Epithelial cell of prostate (primary cell): Measurements from ENCODE around the gene GFY.
A peak's percentile ranks its signal among the peaks of the same experiment; 100 is the strongest.
"Not testable (repeated sequence)": the region's sequence is repeated elsewhere in the genome, so short reads cannot be mapped to it uniquely, and the experiment has no call there.

Experiments used
- DNase-seq: peaks from one replicate; pipeline ENCODE4 v3.0.0-alpha.2; 2011; ENCODE audit warnings: low read depth, low spot score
- H3K27ac ChIP-seq: fragments of 450-650 bp; 2 replicates; pipeline ENCODE4 v1.5.1; 2017; ENCODE audit warnings: mild to moderate bottlenecking

Gene GFY

GRCh38 chr19:49442354-49442753 is 17.2 kb downstream of the GFY start:
- no peak overlapping the region for H3K27ac ChIP-seq
- DNase-seq, result no peak

DNA sequence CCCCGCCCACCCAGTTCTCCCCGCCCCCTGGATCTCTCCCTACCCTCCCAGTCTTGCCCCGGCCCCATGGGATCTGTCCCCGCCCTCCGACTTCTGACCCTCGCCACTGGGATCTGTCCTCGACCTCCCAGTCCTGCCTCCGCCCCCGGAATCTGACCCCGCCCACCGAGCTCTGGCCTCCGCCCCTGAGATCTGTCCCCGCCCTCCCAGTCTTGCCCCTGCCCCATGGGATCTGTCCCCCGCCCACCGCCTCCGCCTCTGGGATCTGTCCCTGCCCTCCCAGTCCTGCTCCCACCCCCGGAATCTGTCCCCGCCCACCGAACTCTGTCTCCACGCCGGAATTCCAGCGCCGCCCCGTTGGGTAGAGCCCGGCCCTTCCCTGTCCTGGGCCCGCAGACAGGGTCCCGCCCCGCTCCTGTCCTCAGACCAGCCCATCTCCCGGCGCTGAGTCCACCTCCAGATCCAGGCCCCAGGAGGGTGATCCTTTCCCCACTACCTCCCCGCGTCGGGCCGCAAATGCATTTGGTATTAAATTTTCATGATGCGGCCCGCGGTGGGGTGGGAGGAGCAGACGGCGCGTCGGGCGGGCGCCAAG is 17.7 kb downstream of the GFY start:
- DNase-seq, result peak; percentile 20
- peak overlapping the region; percentile 20 for H3K27ac ChIP-seq

GRCh38 chr19:49443366-49444099 is 18.3 kb downstream of the GFY start:
- peak overlapping the region; percentile 20 for H3K27ac ChIP-seq
- peak; percentile 49 for DNase-seq

- H3K27ac ChIP-seq, DNase-seq: not testable (repeated sequence)
Observed at GRCh38 chr19:49444100-49444700, 19.0 kb downstream of the GFY start.

GRCh38 chr19:49445997-49446396 is 20.8 kb downstream of the GFY start:
- no peak overlapping the region for H3K27ac ChIP-seq

DNA sequence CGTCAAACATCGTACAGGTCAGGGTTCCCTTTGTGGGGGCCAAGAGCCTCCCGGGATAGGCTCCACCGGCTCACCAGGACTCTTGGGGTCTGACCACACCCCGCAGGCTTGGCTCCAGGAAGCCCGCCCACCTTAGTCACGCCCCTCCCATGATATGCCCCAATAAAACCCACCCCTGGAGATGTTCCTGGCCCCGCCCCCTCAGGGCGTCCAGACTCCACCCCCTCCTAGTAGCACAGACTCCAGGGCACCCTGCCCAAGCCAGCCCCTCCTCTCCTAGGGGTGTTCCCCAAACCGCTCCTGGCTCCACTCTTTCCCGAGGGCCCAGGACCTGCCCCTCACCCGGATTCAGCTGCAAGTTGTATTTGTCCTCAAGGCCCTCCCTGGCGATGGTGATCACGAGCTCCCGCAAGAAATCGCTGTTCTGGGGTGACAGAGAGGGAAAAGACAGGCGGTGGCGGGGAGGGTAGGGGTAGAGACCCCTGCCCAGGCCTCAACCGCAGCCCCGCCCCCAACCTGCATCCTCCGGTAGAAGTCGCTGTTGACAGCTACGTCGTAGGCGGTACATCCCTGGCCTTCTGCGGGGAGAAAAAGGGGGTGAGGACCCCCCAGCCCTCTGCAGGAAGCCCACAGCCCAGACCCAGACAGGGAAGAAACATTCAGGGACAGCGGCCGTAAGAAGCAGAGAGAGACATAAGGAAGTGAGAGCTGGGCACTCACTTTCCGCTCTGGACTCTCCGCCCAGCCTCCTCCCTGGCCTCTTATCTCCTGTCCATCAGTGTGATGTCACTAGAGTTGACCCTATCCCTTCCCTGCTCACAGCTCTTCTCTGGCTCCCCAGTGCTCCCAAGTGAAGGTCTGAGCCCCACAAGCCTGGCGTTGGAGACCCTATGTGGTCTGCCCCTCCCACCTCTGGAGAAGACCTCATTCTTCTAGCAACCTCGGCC is 22.6 kb downstream of the GFY start:
- no peak overlapping the region for H3K27ac ChIP-seq
- DNase-seq, result no peak

More at GRCh38 chr19:49445997-49446396, 20.8 kb downstream of the GFY start:
- DNase-seq, result no peak

GRCh38 chr19:49448432-49448786 is 23.2 kb downstream of the GFY start:
- H3K27ac ChIP-seq, result no peak overlapping the region
- DNase-seq, result no peak

DNA sequence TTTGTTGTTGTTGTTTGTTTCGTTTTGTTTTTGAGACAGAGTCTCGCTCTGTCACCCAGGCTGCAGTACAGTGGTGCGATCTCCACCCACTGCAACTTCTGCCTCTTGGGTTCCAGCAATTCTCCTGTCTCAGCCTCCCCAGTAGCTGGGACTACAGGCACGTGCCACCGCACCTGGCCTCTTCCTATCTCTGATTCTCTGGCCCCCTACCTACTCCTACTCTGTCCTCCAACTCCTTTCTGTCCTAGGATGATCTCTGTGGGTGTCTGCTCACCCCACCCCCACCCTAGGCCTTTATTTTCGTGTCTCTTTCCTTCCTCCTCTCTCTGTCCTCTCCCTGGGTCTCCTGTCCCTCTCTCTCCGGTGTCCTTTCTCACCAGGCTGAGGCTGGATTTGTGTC is 25.2 kb downstream of the GFY start:
- H3K27ac ChIP-seq, result no peak overlapping the region

DNA sequence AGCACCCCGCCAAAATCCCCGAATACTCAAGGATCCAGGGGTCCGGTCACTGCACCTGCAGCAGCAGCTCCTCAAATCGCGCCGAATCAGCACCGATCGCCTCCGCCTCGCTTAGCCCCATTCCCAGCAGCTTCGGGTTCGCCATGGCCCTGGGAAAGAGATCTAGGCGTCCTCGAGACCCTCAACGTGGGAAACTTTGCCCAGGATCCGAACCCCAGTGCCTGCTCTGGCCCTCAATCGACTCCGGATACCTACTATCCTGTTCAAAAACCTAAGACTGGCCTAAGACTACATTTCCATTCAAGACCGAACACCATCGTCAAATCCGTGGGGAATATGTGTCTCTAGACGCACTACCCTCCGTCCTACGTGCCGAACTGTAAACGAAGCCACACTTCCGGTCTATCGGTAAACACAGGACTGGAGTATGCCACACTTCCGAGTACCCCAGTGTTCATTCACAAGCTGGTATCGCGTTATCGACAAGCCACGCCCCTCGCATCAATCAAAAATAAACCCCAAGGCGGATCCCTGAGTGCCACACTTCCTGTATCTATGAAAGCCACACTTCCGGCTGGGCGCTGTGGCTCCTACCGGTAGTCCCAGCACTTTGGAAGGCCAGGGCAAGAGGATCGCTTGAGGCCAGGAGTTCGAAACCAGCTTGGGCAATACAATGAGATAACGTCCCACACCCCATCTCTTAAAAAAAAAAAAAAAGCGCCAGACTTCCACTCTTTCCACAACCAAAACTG is 26.4 kb downstream of the GFY start, which contains the start of gene PIH1D1:
TSS of gene PIH1D1 (minus strand) at position 385 of the 752 bp plus-strand sequence. CDS start at position 145, 240 bp downstream.
- peak; percentile 98 for DNase-seq

More for the DNA sequence above, 25.2 kb downstream of the GFY start:
- no peak for DNase-seq

GRCh38 chr19:49453013-49453756 is 28.0 kb downstream of the GFY start, which contains the start of gene ALDH16A1:
Gene ALDH16A1, plus strand, starts transcription at chr19:49453225. Its CDS starts 107 bp downstream, at chr19:49453332.
- H3K27ac ChIP-seq, result peak within 1 kb of the TSS; percentile 83
- peak; percentile 85 for DNase-seq

More for the DNA sequence above, 26.4 kb downstream of the GFY start, which contains the start of gene PIH1D1:
- peak within 1 kb of the TSS; percentile 83 for H3K27ac ChIP-seq

- no peak for DNase-seq
- peak overlapping the region; percentile 83 for H3K27ac ChIP-seq
Observed at GRCh38 chr19:49453757-49454240, 28.6 kb downstream of the GFY start.

- H3K27ac ChIP-seq, result no peak overlapping the region
- no peak for DNase-seq
Observed at GRCh38 chr19:49455773-49456172, 30.6 kb downstream of the GFY start.

DNA sequence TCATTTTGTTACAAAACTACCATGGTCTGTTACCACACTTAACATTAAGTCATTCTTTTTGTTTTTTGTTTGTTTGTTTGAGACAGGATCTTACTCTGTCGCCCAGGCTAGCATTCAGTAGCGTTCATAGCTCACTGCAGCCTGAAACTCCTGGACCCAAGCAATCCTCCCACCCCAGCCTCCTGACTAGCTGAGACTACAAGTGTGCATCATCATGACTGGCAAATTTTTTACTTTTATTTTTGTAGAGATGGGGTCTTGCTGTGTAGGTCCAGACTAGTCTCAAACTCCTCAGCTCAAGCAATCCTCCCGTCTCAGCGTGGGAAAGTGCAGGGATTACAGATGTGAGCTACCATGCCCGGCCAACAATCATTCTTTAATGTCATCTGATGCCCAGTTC is 31.1 kb downstream of the GFY start:
- no peak for DNase-seq
- H3K27ac ChIP-seq, result no peak overlapping the region

DNA sequence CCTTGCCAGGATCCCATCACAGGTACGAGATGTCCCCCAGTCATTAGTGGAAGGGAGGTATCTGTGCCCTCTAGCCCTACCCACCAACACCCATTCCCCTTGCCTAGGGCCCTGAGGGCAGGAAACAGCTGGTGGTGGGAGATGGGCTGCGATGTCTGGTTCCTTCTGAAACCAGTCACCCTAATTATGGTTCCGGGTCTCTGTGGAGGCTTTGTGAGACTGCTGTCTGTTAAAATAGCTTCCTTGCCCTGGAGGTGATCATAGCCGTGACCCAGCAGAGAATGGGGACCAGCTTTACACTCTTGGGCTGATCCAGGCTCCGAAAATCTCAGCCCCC is 33.3 kb downstream of the GFY start:
- no peak overlapping the region for H3K27ac ChIP-seq
- no peak for DNase-seq

- DNase-seq, result no peak
- H3K27ac ChIP-seq, result no peak overlapping the region
Observed at GRCh38 chr19:49459388-49459787, 34.2 kb downstream of the GFY start.

DNA sequence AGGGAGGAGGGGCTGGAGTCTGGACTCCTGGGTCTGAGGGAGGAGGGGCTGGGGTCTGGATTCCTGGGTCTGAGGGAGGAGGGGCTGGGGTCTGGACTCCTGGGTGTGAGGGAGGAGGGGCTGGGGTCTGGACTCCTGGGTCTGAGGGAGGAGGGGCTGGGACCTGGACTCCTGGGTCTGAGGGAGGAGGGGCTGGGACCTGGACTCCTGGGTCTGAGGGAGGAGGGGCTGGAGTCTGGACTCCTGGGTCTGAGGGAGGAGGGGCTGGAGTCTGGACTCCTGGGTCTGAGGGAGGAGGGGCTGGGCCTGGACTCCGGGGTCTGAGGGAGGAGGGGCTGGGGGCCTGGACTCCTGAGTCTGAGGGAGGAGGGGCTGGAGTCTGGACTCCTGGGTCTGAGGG is 35.9 kb downstream of the GFY start:
- not testable (repeated sequence) for H3K27ac ChIP-seq

GRCh38 chr19:49461656-49462055 is 36.5 kb downstream of the GFY start:
- DNase-seq, result no peak
- no peak overlapping the region for H3K27ac ChIP-seq

More for the DNA sequence above, 35.9 kb downstream of the GFY start:
- DNase-seq, result not testable (repeated sequence)

GRCh38 chr19:49462492-49462891 is 37.3 kb downstream of the GFY start:
- DNase-seq, result no peak
- no peak overlapping the region for H3K27ac ChIP-seq
